ENCODE data around the gene LRP8. TPM values are rescaled to one million over a fixed set of nuclear protein-coding genes. Genes with fewer than 3 reads are reported as not detected.

LRP8 gene
- total RNA-seq, 1 experiment from 2014 or later = 28.6 TPM

DNA sequence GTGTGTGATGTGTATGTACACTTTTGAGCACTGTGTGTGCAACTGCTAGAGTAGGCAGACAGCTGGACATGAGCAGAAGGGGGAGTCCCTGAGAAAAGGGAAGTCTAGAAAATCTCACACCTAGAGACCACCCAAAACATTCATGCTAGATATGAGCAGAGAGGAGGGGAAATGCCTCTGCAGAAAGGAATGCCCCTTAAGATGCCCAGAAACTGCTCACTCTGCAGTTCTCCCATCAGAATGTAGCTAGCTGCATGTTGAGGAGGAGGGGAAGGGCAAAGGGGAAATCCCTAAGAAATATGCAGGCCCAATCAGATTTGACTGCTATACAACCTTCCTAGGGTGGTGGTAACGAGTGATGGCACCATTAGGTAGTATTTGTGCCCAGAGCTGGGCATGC, 57.8 kb downstream of the LRP8 start:
- TF ChIP-seq TCF7L2 (IDR thresholded peaks at IDR 0.05; ENCODE audit: low read depth, low read length) (no peak), SIN3A (IDR thresholded peaks at IDR 0.05; ENCODE audit: borderline replicate concordance, insufficient read depth, low read depth, low read length) (no peak)
- TF ChIP-seq, protein P1, sequence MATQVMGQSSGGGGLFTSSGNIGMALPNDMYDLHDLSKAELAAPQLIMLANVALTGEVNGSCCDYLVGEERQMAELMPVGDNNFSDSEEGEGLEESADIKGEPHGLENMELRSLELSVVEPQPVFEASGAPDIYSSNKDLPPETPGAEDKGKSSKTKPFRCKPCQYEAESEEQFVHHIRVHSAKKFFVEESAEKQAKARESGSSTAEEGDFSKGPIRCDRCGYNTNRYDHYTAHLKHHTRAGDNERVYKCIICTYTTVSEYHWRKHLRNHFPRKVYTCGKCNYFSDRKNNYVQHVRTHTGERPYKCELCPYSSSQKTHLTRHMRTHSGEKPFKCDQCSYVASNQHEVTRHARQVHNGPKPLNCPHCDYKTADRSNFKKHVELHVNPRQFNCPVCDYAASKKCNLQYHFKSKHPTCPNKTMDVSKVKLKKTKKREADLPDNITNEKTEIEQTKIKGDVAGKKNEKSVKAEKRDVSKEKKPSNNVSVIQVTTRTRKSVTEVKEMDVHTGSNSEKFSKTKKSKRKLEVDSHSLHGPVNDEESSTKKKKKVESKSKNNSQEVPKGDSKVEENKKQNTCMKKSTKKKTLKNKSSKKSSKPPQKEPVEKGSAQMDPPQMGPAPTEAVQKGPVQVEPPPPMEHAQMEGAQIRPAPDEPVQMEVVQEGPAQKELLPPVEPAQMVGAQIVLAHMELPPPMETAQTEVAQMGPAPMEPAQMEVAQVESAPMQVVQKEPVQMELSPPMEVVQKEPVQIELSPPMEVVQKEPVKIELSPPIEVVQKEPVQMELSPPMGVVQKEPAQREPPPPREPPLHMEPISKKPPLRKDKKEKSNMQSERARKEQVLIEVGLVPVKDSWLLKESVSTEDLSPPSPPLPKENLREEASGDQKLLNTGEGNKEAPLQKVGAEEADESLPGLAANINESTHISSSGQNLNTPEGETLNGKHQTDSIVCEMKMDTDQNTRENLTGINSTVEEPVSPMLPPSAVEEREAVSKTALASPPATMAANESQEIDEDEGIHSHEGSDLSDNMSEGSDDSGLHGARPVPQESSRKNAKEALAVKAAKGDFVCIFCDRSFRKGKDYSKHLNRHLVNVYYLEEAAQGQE (IDR thresholded peaks at IDR 0.05; ENCODE audit: insufficient read depth in 1 of 2, low read depth in 2 of 2, low read length in 1 of 2) = no peak
- TF ChIP-seq, protein P2, sequence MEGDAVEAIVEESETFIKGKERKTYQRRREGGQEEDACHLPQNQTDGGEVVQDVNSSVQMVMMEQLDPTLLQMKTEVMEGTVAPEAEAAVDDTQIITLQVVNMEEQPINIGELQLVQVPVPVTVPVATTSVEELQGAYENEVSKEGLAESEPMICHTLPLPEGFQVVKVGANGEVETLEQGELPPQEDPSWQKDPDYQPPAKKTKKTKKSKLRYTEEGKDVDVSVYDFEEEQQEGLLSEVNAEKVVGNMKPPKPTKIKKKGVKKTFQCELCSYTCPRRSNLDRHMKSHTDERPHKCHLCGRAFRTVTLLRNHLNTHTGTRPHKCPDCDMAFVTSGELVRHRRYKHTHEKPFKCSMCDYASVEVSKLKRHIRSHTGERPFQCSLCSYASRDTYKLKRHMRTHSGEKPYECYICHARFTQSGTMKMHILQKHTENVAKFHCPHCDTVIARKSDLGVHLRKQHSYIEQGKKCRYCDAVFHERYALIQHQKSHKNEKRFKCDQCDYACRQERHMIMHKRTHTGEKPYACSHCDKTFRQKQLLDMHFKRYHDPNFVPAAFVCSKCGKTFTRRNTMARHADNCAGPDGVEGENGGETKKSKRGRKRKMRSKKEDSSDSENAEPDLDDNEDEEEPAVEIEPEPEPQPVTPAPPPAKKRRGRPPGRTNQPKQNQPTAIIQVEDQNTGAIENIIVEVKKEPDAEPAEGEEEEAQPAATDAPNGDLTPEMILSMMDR (IDR thresholded peaks at IDR 0.05) = no peak
- intact Hi-C loops (cut with micrococcal nuclease; ENCODE audit: unreplicated experiment) = no loop called here
- Histone ChIP-seq H3K4me1 (ENCODE audit: control insufficient read depth, insufficient read depth, low read length) (no peaks in the 10 kb centered on the region), H3K27me3 (ENCODE audit: control insufficient read depth, insufficient read depth, low read length) (no peaks in the 10 kb centered on the region), H3K4me3 (ENCODE audit: low read depth in 2 of 2, low read length in 2 of 2) (no peak overlapping the region), H3K27ac (ENCODE audit: low read length) (no peak overlapping the region), H3K9me3 (ENCODE audit: control insufficient read depth, insufficient read depth, low read depth, low read length) (no peaks in the 10 kb centered on the region), H3K36me3 (ENCODE audit: control insufficient read depth, insufficient read depth, low read length) (no peaks in the 10 kb centered on the region)
- ATAC-seq = no peak
- in situ Hi-C loops (cut with HindIII; ENCODE audit: low pct_unique_long_range_greater_than_20kb, low sequenced_read_pairs) = no loop called here
- BruUV-seq (replicated peaks) = no TSS peak
- ChIA-PET CTCF (no interaction called here), POLR2A (no interaction called here)
- no peak for DNase-seq (ENCODE audit: low read depth, low spot score)

DNA sequence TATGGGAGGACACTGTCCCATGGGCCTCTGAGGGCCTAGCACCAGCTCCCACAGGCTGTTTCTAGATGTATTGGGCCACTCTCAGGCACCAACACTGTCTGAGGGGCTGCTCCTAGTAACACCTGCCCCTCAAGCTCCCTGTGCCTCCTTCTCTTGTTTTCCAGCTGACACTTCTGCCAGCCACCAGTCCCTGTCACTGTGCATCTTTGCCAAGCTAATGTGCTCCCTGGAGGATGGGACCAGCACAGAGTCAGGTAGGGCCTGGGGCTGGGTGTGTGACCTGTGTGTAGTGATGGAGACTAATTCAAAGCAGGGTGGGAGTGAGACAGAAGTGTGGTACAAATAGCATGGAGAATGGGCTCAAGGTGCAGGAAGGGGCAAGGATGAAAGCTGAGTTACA, 60.1 kb downstream of the LRP8 start:
- in situ Hi-C loops (cut with HindIII; ENCODE audit: low pct_unique_long_range_greater_than_20kb, low sequenced_read_pairs) (no loop called here), intact Hi-C loops (cut with micrococcal nuclease; ENCODE audit: unreplicated experiment) (no loop called here)
- ATAC-seq (no peak), DNase-seq (ENCODE audit: low read depth, low spot score) (no peak)
- Histone ChIP-seq H3K36me3 (ENCODE audit: control insufficient read depth, insufficient read depth, low read length) (no peaks in the 10 kb centered on the region), H3K27me3 (ENCODE audit: control insufficient read depth, insufficient read depth, low read length) (no peaks in the 10 kb centered on the region), H3K4me3 (ENCODE audit: low read depth in 2 of 2, low read length in 2 of 2) (no peak overlapping the region), H3K4me1 (ENCODE audit: control insufficient read depth, insufficient read depth, low read length) (no peaks in the 10 kb centered on the region), H3K27ac (ENCODE audit: low read length) (no peak overlapping the region), H3K9me3 (ENCODE audit: control insufficient read depth, insufficient read depth, low read depth, low read length) (no peaks in the 10 kb centered on the region)
- POLR2A ChIA-PET = interaction anchor here (0.6 to 0.7 kb wide), 2 partner anchors 29 to 122 kb away, joined by 3 to 6 read pairs; no protein-coding TSS in a partner anchor
- no TSS peak for BruUV-seq (replicated peaks)
- CTCF ChIA-PET = interaction anchor here (0.7 kb wide), 1 partner anchor 122 kb away, joined by 3 read pairs; no protein-coding TSS in a partner anchor
- TF ChIP-seq POLR2AphosphoS5 (IDR thresholded peaks at IDR 0.05; ENCODE audit: low read depth, low read length) = no peak
- TF ChIP-seq, protein P2 (IDR thresholded peaks at IDR 0.05) = no peak
